IMR-90 (cell line): ENCODE results near the gene SESN3. TPM values are rescaled to one million over a fixed set of nuclear protein-coding genes. Genes with fewer than 3 reads are reported as not detected.

Source experiments
- ATAC-seq: fragments of 200-7000 bp; cut with Tn5 transposase; 2 replicates; pipeline ENCODE4 v1.9.1; 2020; ENCODE audit warnings: low read depth, mild to moderate bottlenecking, moderate library complexity
- BruUV-seq: library from RNA; stranded (reverse); fragments of 400-500 nt; replicated peaks from 2 replicates; lab custom pipeline; 2021; lab: Mats Ljungman, UMichigan
- CTCF ChIA-PET: fragments of 300-600 bp; formaldehyde crosslinking; extraction: SDS; loops from one replicate; lab custom pipeline; 2021; ENCODE audit warnings: antibody characterized with exemption; lab: Yijun Ruan, JAX
- POLR2A ChIA-PET: fragments of 300-600 bp; sonication (Branson Sonifier 250); formaldehyde crosslinking; loops from one replicate; lab custom pipeline; 2022; ENCODE audit warnings: antibody characterized with exemption; ENCODE audit not compliant: unreplicated experiment; lab: Charles Lee
- DNase-seq: peaks from one replicate; pipeline ENCODE4 v3.0.0; 2013
- H2AFZ ChIP-seq: replicated peaks from 2 replicates; pipeline ENCODE3; 2013; ENCODE audit warnings: low read length, mild to moderate bottlenecking; ENCODE audit not compliant: poor library complexity
- H2AK5ac ChIP-seq: 2 replicates; pipeline ENCODE4 v1.6.1; 2013; ENCODE audit warnings: low read depth, low read length, inconsistent platforms
- H2AK9ac ChIP-seq: replicated peaks from 2 replicates; pipeline ENCODE3; 2013; ENCODE audit warnings: mild to moderate bottlenecking, low read depth, low read length, moderate library complexity; ENCODE audit not compliant: poor library complexity
- H2BK120ac ChIP-seq: 2 replicates; pipeline ENCODE4 v1.6.1; 2013; ENCODE audit warnings: low read depth, low read length, inconsistent platforms
- H2BK15ac ChIP-seq: 3 replicates; pipeline ENCODE4 v1.6.1; 2013; ENCODE audit warnings: low read depth, low read length, inconsistent platforms
- H2BK20ac ChIP-seq: 2 replicates; pipeline ENCODE4 v1.6.1; 2013; ENCODE audit warnings: low read depth, mild to moderate bottlenecking, inconsistent platforms, low read length, moderate library complexity
- H2BK5ac ChIP-seq: 2 replicates; pipeline ENCODE4 v1.6.1; 2013; ENCODE audit warnings: mild to moderate bottlenecking, low read depth, low read length, inconsistent platforms; ENCODE audit not compliant: poor library complexity, severe bottlenecking
- H3K14ac ChIP-seq: replicated peaks from 2 replicates; pipeline ENCODE4 v1.6.1; 2013; ENCODE audit warnings: low read depth, low read length, inconsistent platforms
- H3K18ac ChIP-seq: 2 replicates; pipeline ENCODE4 v1.6.1; 2013; ENCODE audit warnings: low read depth, low read length, control low read depth
- H3K23ac ChIP-seq: 2 replicates; pipeline ENCODE4 v1.6.1; 2013; ENCODE audit warnings: low read depth, low read length, inconsistent platforms
- H3K27ac ChIP-seq: 2 replicates; pipeline ENCODE4 v1.5.1; 2013; ENCODE audit warnings: mild to moderate bottlenecking, control low read depth, low read length; ENCODE audit not compliant: insufficient read depth
- H3K27me3 ChIP-seq: 2 replicates; pipeline ENCODE4 v1.6.1; 2013; ENCODE audit warnings: low read length; ENCODE audit not compliant: control insufficient read depth, insufficient read depth
- H3K36me3 ChIP-seq: 2 replicates; pipeline ENCODE4 v1.6.1; 2013; ENCODE audit warnings: low read length, mixed read lengths; ENCODE audit not compliant: control insufficient read depth, insufficient read depth
- H3K4ac ChIP-seq: 2 replicates; pipeline ENCODE4 v1.6.1; 2013; ENCODE audit warnings: low read depth, low read length, inconsistent platforms
- H3K4me1 ChIP-seq: 2 replicates; pipeline ENCODE4 v1.6.1; 2013; ENCODE audit warnings: low read length, mixed read lengths; ENCODE audit not compliant: control insufficient read depth, insufficient read depth
- H3K4me2 ChIP-seq: 2 replicates; pipeline ENCODE4 v1.6.1; 2013; ENCODE audit warnings: low read depth, mild to moderate bottlenecking, control low read depth, low read length, moderate library complexity
- H3K4me3 ChIP-seq: 2 replicates; pipeline ENCODE4 v1.5.1; 2013; ENCODE audit warnings: low read depth, mild to moderate bottlenecking, control low read depth, low read length, moderate library complexity; ENCODE audit not compliant: insufficient read depth
- H3K56ac ChIP-seq: 2 replicates; pipeline ENCODE4 v1.6.1; 2013; ENCODE audit warnings: low read length, inconsistent platforms; ENCODE audit not compliant: insufficient read depth; ENCODE audit errors: extremely low read depth
- H3K79me1 ChIP-seq, 2 experiments: 2 replicates each; pipeline ENCODE4 v1.6.1; 2013; ENCODE audit warnings: low read length in 2 of 2, inconsistent platforms in 1 of 2, low read depth in 1 of 2
- H3K9ac ChIP-seq: 2 replicates; pipeline ENCODE4 v1.6.1; 2013; ENCODE audit warnings: low read depth, low read length, control low read depth
- H3K9me1 ChIP-seq: 2 replicates; pipeline ENCODE4 v1.6.1; 2013; ENCODE audit warnings: low read length, inconsistent platforms; ENCODE audit not compliant: insufficient read depth
- H3K9me3 ChIP-seq: 2 replicates; pipeline ENCODE4 v1.6.1; 2013; ENCODE audit warnings: low read length; ENCODE audit not compliant: control insufficient read depth, insufficient read depth
- H4K20me1 ChIP-seq: 2 replicates; pipeline ENCODE4 v1.6.1; 2013; ENCODE audit warnings: low read length, inconsistent platforms; ENCODE audit not compliant: insufficient read depth
- H4K5ac ChIP-seq: 2 replicates; pipeline ENCODE4 v1.6.1; 2013; ENCODE audit warnings: mild to moderate bottlenecking, low read depth, low read length, control low read depth
- H4K8ac ChIP-seq, 2 experiments: 2 replicates each; pipeline ENCODE4 v1.6.1; 2013; ENCODE audit warnings: low read depth in 2 of 2, low read length in 2 of 2, control low read depth in 1 of 2, inconsistent platforms in 1 of 2
- H4K91ac ChIP-seq: 2 replicates; pipeline ENCODE4 v1.6.1; 2013; ENCODE audit warnings: low read depth, low read length, inconsistent platforms; ENCODE audit not compliant: insufficient read depth
- CEBPB ChIP-seq: IDR thresholded peaks from 2 replicates; pipeline ENCODE4 v1.6.1; 2012; ENCODE audit warnings: low read depth, low read length, improper control_type of control experiment
- RAD21 ChIP-seq: IDR thresholded peaks from 2 replicates; pipeline ENCODE4 v1.6.1; 2012; ENCODE audit warnings: low read length, improper control_type of control experiment
- whole genome bisulfite sequencing, 2 experiments: methylation state at CpG; one replicate each; pipeline versions ENCODE4 v1.1.5 to v1.1.7; 2013; ENCODE audit warnings: missing lambda C conversion rate in 2 of 2; ENCODE audit not compliant: insufficient read length in 1 of 2; ENCODE audit errors: extremely low coverage in 2 of 2; 5-methylcytosine and 5-hydroxymethylcytosine counted together
- dilution Hi-C: fragments of 300-500 bp; cut with HindIII; formaldehyde crosslinking; loops from one replicate; pipeline ENCODE4 v1.14.3; 2018; ENCODE audit warnings: low sequenced_read_pairs; ENCODE audit not compliant: unreplicated experiment
- in situ Hi-C: fragments of 300-500 bp; cut with MboI; formaldehyde crosslinking; loops from 3 replicates; pipeline ENCODE4 v1.14.3; 2019; ENCODE audit warnings: low sequenced_read_pairs, inconsistent platforms, mixed read lengths
- intact Hi-C: fragments of 100-400 bp; cut with micrococcal nuclease; formaldehyde crosslinking; loops from 2 replicates; pipeline ENCODE4 v1.10.0; 2022
- polyA plus RNA-seq, 3 experiments: library from polyadenylated mRNA; depleted of rRNA; stranded (reverse); fragments of >200 nt; gene quantifications; 2 replicates each; pipeline ENCODE4 v1.2.3, GENCODE V29; 2012; ENCODE audit warnings: low replicate concordance in 1 of 3
- total RNA-seq: library from RNA; depleted of rRNA; stranded (reverse); fragments of >200 nt; gene quantifications from 2 replicates; pipeline ENCODE4 v1.2.3, GENCODE V29; 2012

Gene SESN3
- total and polyA plus RNA-seq, 2 of the 4 experiments (the other 2 are of a cell fraction), result 2.0 to 7.7 TPM

GRCh38 chr11:95170294-95170693 lies 60.7 kb downstream of the SESN3 start:
- H4K8ac ChIP-seq, result no peak overlapping the region
- TF ChIP-seq RAD21 (no peak), CEBPB (peak; percentile 55)
- BruUV-seq, result no TSS peak
- in situ Hi-C loops, result no loop called here
- no peak for ATAC-seq
- H3K36me3 ChIP-seq, result no peaks in the 10 kb centered on the region
- H3K27ac ChIP-seq, result no peak overlapping the region
- ChIA-PET CTCF (interaction anchor here (0.8 kb wide), 1 partner anchor 347 kb away, joined by 3 read pairs; no protein-coding TSS in a partner anchor), POLR2A (no interaction called here)
- no peaks in the 10 kb centered on the region for H3K9me1 ChIP-seq
- H3K18ac ChIP-seq, result no peak overlapping the region
- H3K27me3 ChIP-seq, result no peaks in the 10 kb centered on the region
- no peak overlapping the region for H2BK5ac ChIP-seq
- H3K79me1 ChIP-seq, result no peaks in the 10 kb centered on the region
- H3K4me2 ChIP-seq, result no peak overlapping the region
- no peak for DNase-seq
- no peak overlapping the region for H2BK120ac ChIP-seq
- no peak overlapping the region for H3K4me3 ChIP-seq
- intact Hi-C loops, result no loop called here
- no peak overlapping the region for H2AK5ac ChIP-seq
- no peak overlapping the region for H4K5ac ChIP-seq
- H3K56ac ChIP-seq, result no peak overlapping the region
- WGBS, 2 experiments, result no CpG with 5 or more reads among the region's 5 CpGs
- no peaks in the 10 kb centered on the region for H3K4me1 ChIP-seq
- dilution Hi-C loops, result no loop called here
- no peak overlapping the region for H4K91ac ChIP-seq
- no peak overlapping the region for H2BK20ac ChIP-seq
- H4K20me1 ChIP-seq, result no peaks in the 10 kb centered on the region
- H2BK15ac ChIP-seq, result no peak overlapping the region
- H2AK9ac ChIP-seq, result no peak overlapping the region
- no peak overlapping the region for H3K9ac ChIP-seq
- no peak overlapping the region for H3K4ac ChIP-seq
- H2AFZ ChIP-seq, result no peak overlapping the region
- H3K14ac ChIP-seq, result no peak overlapping the region
- no peak overlapping the region for H3K23ac ChIP-seq
- H3K9me3 ChIP-seq, result no peaks in the 10 kb centered on the region
